HCT116 (cell line): Measurements from ENCODE around the gene PCNP. TPM values are rescaled to one million over a fixed set of nuclear protein-coding genes. Genes with fewer than 3 reads are reported as not detected.

Experiments used
- ATAC-seq: fragments of 200-7000 bp; cut with Tn5 transposase; 2 replicates; pipeline ENCODE4 v1.9.1; 2020; ENCODE audit warnings: mild to moderate bottlenecking, moderate library complexity
- BruUV-seq: library from RNA; stranded (reverse); fragments of 400-500 nt; replicated peaks from 2 replicates; lab custom pipeline; 2021; lab: Mats Ljungman, UMichigan
- CTCF ChIA-PET: fragments of 300-600 bp; sonication (Branson Sonifier 250); formaldehyde crosslinking; loops from one replicate; lab custom pipeline; 2021; ENCODE audit warnings: antibody characterized with exemption; lab: Charles Lee
- POLR2A ChIA-PET: fragments of 300-600, 350-600 bp; sonication (Branson Sonifier 250); formaldehyde crosslinking; loops from one replicate; lab custom pipeline; 2021; ENCODE audit warnings: antibody characterized with exemption; lab: Charles Lee
- RAD21 ChIA-PET, 2 experiments: fragments of 300-600 bp; sonication (Branson Sonifier 250); formaldehyde crosslinking; loops; one replicate each; lab custom pipeline; 2023; ENCODE audit warnings: low total read pairs in 2 of 2; ENCODE audit not compliant: uncharacterized antibody in 2 of 2, unreplicated experiment in 2 of 2, low non-redundant PET in 1 of 2; lab: Charles Lee
- DNase-seq: peaks from one replicate; pipeline ENCODE4 v3.0.0-alpha.2; 2010; ENCODE audit warnings: low read depth, low spot score
- H2AFZ ChIP-seq: fragments of 200-600 bp; shearing (Covaris generic), sonication (generic); 2 replicates; pipeline ENCODE4 v1.6.1; 2017; ENCODE audit warnings: low read depth, mixed run types, mixed read lengths, antibody characterized with exemption, low read length; ENCODE audit not compliant: poor library complexity, severe bottlenecking
- H3K27ac ChIP-seq: 2 replicates; pipeline ENCODE4 v1.5.1; 2012; ENCODE audit warnings: low read depth, low read length
- H3K27me3 ChIP-seq: fragments of 200-600 bp; sonication (generic); 2 replicates; pipeline ENCODE4 v1.6.1; 2016; ENCODE audit warnings: mixed run types, low read length, mixed read lengths; ENCODE audit not compliant: insufficient read depth
- H3K36me3 ChIP-seq, 2 experiments: fragments of 200-500 bp in 1 of 2; fragments of 200-600 bp in 1 of 2; sonication (Bioruptor generic) in 1 of 2; sonication (generic) in 1 of 2; 2 replicates each; pipeline versions ENCODE4 v1.5.1 to v1.6.1; 2014 to 2016; ENCODE audit warnings: low read length in 2 of 2, inconsistent platforms in 1 of 2, mixed read lengths in 1 of 2, mixed run types in 1 of 2; ENCODE audit not compliant: insufficient read depth in 2 of 2, control insufficient read depth in 1 of 2
- H3K4me1 ChIP-seq, 2 experiments: fragments of 200-600 bp in 1 of 2; sonication (generic) in 1 of 2; 2 replicates each; pipeline versions ENCODE4 v1.5.1 to v1.6.1; 2012 to 2017; ENCODE audit warnings: low read length in 2 of 2, inconsistent platforms in 1 of 2, mild to moderate bottlenecking in 1 of 2, mixed read lengths in 1 of 2, mixed run types in 1 of 2, moderate library complexity in 1 of 2; ENCODE audit not compliant: insufficient read depth in 2 of 2, control insufficient read depth in 1 of 2
- H3K4me2 ChIP-seq: fragments of 200-600 bp; sonication (generic); 2 replicates; pipeline ENCODE4 v1.6.1; 2017; ENCODE audit warnings: mixed run types, low read length, mixed read lengths
- H3K4me3 ChIP-seq, 2 experiments: fragments of 200-600 bp in 1 of 2; sonication (generic) in 1 of 2; replicated peaks in 1 of 2; 2 replicates each; pipeline ENCODE4 v1.5.1; 2011 to 2016; ENCODE audit warnings: low read length in 2 of 2, control low read depth in 1 of 2, low read depth in 1 of 2, mild to moderate bottlenecking in 1 of 2, mixed read lengths in 1 of 2, mixed run types in 1 of 2
- H3K79me2 ChIP-seq: fragments of 200-600 bp; sonication (generic); 2 replicates; pipeline ENCODE4 v1.6.1; 2017; ENCODE audit warnings: mild to moderate bottlenecking, mixed run types, low read length, moderate library complexity, mixed read lengths; ENCODE audit not compliant: insufficient read depth
- H3K9ac ChIP-seq: fragments of 200-600 bp; sonication (generic); 2 replicates; pipeline ENCODE4 v1.6.1; 2016; ENCODE audit warnings: low read length, mixed read lengths
- H3K9me2 ChIP-seq: fragments of 200-600 bp; sonication (generic), shearing (Covaris generic); 2 replicates; pipeline ENCODE4 v1.6.1; 2017; ENCODE audit warnings: mixed run types, mild to moderate bottlenecking, moderate library complexity; ENCODE audit not compliant: insufficient read depth
- H3K9me3 ChIP-seq, 2 experiments: fragments of 200-500 bp in 1 of 2; fragments of 200-600 bp in 1 of 2; sonication (Bioruptor generic) in 1 of 2; sonication (generic) in 1 of 2; 2 replicates each; pipeline ENCODE4 v1.6.1; 2014 to 2017; ENCODE audit warnings: low read length in 2 of 2, mixed read lengths in 2 of 2, inconsistent platforms in 1 of 2, low read depth in 1 of 2, mild to moderate bottlenecking in 1 of 2, mixed run types in 1 of 2, moderate library complexity in 1 of 2; ENCODE audit not compliant: control insufficient read depth in 1 of 2, insufficient read depth in 1 of 2
- H4K20me1 ChIP-seq: fragments of 200-600 bp; sonication (generic), shearing (Covaris generic); 2 replicates; pipeline ENCODE4 v1.6.1; 2017; ENCODE audit warnings: mixed run types, mild to moderate bottlenecking, moderate library complexity; ENCODE audit not compliant: insufficient read depth
- ATF3 ChIP-seq: IDR thresholded peaks from 2 replicates; pipeline ENCODE4 v1.6.1; 2012
- CBX3 ChIP-seq: IDR thresholded peaks from 2 replicates; pipeline ENCODE4 v1.6.1; 2012; ENCODE audit warnings: low read depth
- CEBPB ChIP-seq: IDR thresholded peaks from 2 replicates; pipeline ENCODE4 v1.6.1; 2012; ENCODE audit warnings: low read depth
- CTCF ChIP-seq, 3 experiments: fragments of 200-600 bp in 1 of 3; sonication (generic) in 1 of 3; IDR thresholded peaks in 2 of 3; conservative IDR thresholded peaks in 1 of 3; 2 replicates each; pipeline ENCODE4 v1.5.1; 2012 to 2017; ENCODE audit warnings: low read depth in 2 of 3, low read length in 2 of 3, antibody characterized with exemption in 1 of 3, borderline replicate concordance in 1 of 3, control low read depth in 1 of 3, mild to moderate bottlenecking in 1 of 3, mixed read lengths in 1 of 3, mixed run types in 1 of 3, moderate library complexity in 1 of 3; ENCODE audit not compliant: insufficient read depth in 1 of 3
- EGR1 ChIP-seq: IDR thresholded peaks from 2 replicates; pipeline ENCODE4 v1.6.1; 2012; ENCODE audit warnings: low read depth
- ELF1 ChIP-seq: IDR thresholded peaks from 2 replicates; pipeline ENCODE4 v1.6.1; 2012; ENCODE audit warnings: low read depth, borderline replicate concordance
- EZH2 ChIP-seq: fragments of 200-600 bp; sonication (generic); IDR thresholded peaks from 2 replicates; pipeline ENCODE4 v1.6.1; 2017; ENCODE audit warnings: antibody characterized with exemption, mixed run types
- EZH2phosphoT487 ChIP-seq: fragments of 200-600 bp; IDR thresholded peaks from 2 replicates; pipeline ENCODE4 v1.6.1; 2018; ENCODE audit warnings: antibody characterized with exemption, borderline replicate concordance
- FOSL1 ChIP-seq: IDR thresholded peaks from 2 replicates; pipeline ENCODE4 v1.6.1; 2012; ENCODE audit warnings: low read depth
- JUND ChIP-seq: IDR thresholded peaks from 2 replicates; pipeline ENCODE4 v1.6.1; 2012
- MAX ChIP-seq: IDR thresholded peaks from 2 replicates; pipeline ENCODE4 v1.6.1; 2012
- POLR2AphosphoS5 ChIP-seq: IDR thresholded peaks from 2 replicates; pipeline ENCODE4 v1.6.1; 2011; ENCODE audit warnings: mild to moderate bottlenecking, low read depth, low read length, moderate library complexity
- REST ChIP-seq: IDR thresholded peaks from 2 replicates; pipeline ENCODE4 v1.6.1; 2012; ENCODE audit warnings: low read depth
- SIN3A ChIP-seq: IDR thresholded peaks from 2 replicates; pipeline ENCODE4 v1.6.1; 2012; ENCODE audit warnings: low read depth
- SP1 ChIP-seq: IDR thresholded peaks from 2 replicates; pipeline ENCODE4 v1.6.1; 2012; ENCODE audit warnings: low read depth
- SRF ChIP-seq: IDR thresholded peaks from 2 replicates; pipeline ENCODE4 v1.6.1; 2012; ENCODE audit warnings: low read depth
- TCF7L2 ChIP-seq: IDR thresholded peaks from 2 replicates; pipeline ENCODE4 v1.7.0; 2011; ENCODE audit warnings: borderline replicate concordance, inconsistent platforms; ENCODE audit not compliant: insufficient read depth, insufficient read length; ENCODE audit errors: extremely low read depth
- YY1 ChIP-seq: IDR thresholded peaks from 2 replicates; pipeline ENCODE4 v1.6.1; 2011; ENCODE audit warnings: low read length, low read depth, moderate library complexity, mild to moderate bottlenecking; ENCODE audit not compliant: insufficient replicate concordance; ENCODE audit errors: extremely low read depth
- ZBTB33 ChIP-seq: IDR thresholded peaks from 2 replicates; pipeline ENCODE4 v1.6.1; 2011; ENCODE audit warnings: mild to moderate bottlenecking, low read length, moderate library complexity; ENCODE audit not compliant: insufficient replicate concordance; ENCODE audit errors: extremely low read depth
- ZNF274 ChIP-seq: fragments of 200-500 bp; sonication (Bioruptor generic); IDR thresholded peaks from 2 replicates; pipeline ENCODE4 v1.6.1; 2014; ENCODE audit warnings: mild to moderate bottlenecking, low read depth, low read length, inconsistent platforms
- intact Hi-C: fragments of 100-400 bp; cut with micrococcal nuclease; formaldehyde crosslinking; loops from 2 replicates; pipeline ENCODE4 v1.10.0; 2022
- total RNA-seq: library from RNA; stranded (reverse); gene quantifications from one replicate; pipeline ENCODE4 v1.2.1, GENCODE V29; 2021; ENCODE audit not compliant: unreplicated experiment

PCNP gene
- total RNA-seq, 1 experiment from 2014 or later: 177 TPM

GRCh38 chr3:101632586-101632985 lies 58.6 kb downstream of the PCNP start:
- no peaks in the 10 kb centered on the region for H3K9me2 ChIP-seq
- H4K20me1 ChIP-seq: no peaks in the 10 kb centered on the region
- no peak overlapping the region for H2AFZ ChIP-seq
- no TSS peak for BruUV-seq
- TF ChIP-seq POLR2AphosphoS5 (no peak), JUND (no peak), ATF3 (no peak), ZNF274 (no peak), MAX (no peak), CTCF (IDR thresholded peaks at IDR 0.05 in 2 of 3, conservative IDR thresholded peaks at IDR 0.05 in 1 of 3; ENCODE audit: borderline replicate concordance in 1 of 3, insufficient read depth in 1 of 3, low read depth in 2 of 3, low read length in 2 of 3) (no peak), ELF1 (no peak), SP1 (no peak), ZBTB33 (no peak), EZH2 (no peak), SIN3A (no peak), EZH2phosphoT487 (no peak), REST (no peak), FOSL1 (no peak), CEBPB (no peak), YY1 (no peak), EGR1 (no peak), CBX3 (no peak), TCF7L2 (no peak), SRF (no peak)
- ChIA-PET CTCF (no interaction called here), POLR2A (no interaction called here), RAD21 (no interaction called here)
- no peaks in the 10 kb centered on the region for H3K79me2 ChIP-seq
- H3K4me1 ChIP-seq: 0 out of 4 replicates have a peak, but pooled peaks cover 0 to 3% of the 10 kb centered on the region in 2 experiments
- no peaks in the 10 kb centered on the region for H3K36me3 ChIP-seq
- no peaks in the 10 kb centered on the region for H3K27me3 ChIP-seq
- no peak overlapping the region for H3K9ac ChIP-seq
- intact Hi-C loops: loop anchor here (10.0 kb wide), 1 partner anchor 428 kb away; no protein-coding TSS in a partner anchor
- H3K27ac ChIP-seq: no peak overlapping the region
- no peak overlapping the region for H3K4me2 ChIP-seq
- DNase-seq: no peak
- no peaks in the 10 kb centered on the region for H3K9me3 ChIP-seq
- H3K4me3 ChIP-seq: no peak overlapping the region
- no peak for ATAC-seq
